ENCODE results near the gene PYGO1.

The PYGO1 gene

DNA sequence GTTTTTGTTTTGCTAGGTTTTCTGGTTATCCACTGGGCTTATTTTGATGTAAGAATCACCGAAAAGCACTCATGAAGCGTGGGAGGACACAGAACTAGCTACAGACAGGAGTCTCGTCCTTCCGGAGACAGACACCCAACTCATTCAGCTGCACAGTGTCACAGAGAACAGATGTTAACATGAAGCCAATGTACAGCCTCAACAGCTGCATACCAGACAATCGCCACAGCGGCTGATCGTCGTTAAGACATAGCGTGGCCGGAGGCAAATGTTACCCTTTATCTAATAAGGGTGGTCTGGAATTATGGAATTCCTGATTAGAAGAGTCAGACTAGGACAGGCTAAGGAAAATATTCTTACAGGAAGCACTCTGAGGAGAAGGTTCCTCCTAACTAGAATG lies 1.1 kb upstream of the PYGO1 start:
- Mint-ChIP-seq H3K9me3 (peaks cover 3% of the 10 kb centered on the region), H3K36me3 (ENCODE audit: low read depth) (no peaks in the 10 kb centered on the region), H3K27ac (no peak overlapping the region), H3K27me3 (peaks cover 36% of the 10 kb centered on the region), H3K4me3 (peak overlapping the region; percentile 57), H3K4me1 (ENCODE audit: low read depth) (peaks cover 4% of the 10 kb centered on the region)

DNA sequence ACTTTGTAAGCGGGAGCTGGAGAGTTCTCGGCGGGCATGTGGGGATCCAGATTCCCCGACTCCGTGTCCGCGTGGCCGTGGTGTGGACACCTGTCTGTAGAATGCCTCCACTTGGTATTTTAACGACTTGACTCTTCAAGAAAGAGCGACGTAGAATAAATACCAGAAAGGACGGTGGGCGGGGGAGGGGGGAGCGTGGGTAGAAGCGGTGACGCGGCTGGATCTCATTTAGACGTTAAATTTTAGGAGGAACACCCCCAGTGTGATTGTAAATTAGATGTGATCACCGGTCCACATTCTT lies 620 bp upstream of the PYGO1 start:
- peaks cover 40% of the 10 kb centered on the region for H3K27me3 Mint-ChIP-seq
- peaks cover 4% of the 10 kb centered on the region for H3K4me1 Mint-ChIP-seq (ENCODE audit: low read depth)
- no peaks in the 10 kb centered on the region for H3K36me3 Mint-ChIP-seq (ENCODE audit: low read depth)
- H3K27ac Mint-ChIP-seq = no peak overlapping the region
- H3K4me3 Mint-ChIP-seq = peak overlapping the region; percentile 57
- H3K9me3 Mint-ChIP-seq = peaks cover 3% of the 10 kb centered on the region

DNA sequence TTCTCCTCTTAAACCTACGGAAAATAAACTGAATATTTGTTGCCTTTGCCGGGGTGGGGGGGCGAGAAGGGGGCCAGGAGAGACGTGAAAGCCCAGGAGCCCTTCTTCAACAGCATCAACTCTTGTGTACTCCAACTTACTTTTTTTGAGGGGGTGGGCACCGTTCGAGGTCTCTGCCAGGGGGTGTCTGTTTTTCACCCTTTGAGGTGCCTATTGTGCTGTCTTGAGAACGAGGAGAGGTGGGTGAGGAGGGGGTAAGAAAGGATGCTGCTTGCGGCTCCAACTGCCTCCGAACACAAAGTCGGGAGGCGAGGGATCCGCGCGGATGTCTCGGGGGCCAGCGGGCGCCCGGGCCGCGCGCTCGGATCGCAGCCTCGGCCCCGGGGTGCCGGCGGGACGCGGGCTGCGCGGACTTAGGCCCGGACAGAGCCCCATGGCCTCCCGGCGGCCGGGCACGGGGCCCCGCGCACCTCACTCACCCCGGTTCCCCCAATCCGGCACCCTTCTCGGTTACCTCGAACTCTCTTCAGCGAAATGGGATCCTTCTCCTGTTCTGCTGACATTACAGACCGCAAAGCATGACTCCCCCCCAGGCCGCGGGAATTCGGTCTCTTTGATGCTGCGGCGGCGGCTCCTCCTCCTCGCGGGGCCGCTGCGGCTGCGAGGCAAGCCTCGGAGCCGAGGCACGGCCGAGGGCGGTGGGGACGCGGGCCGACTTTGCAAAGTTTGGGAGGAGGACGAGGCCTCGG lies 650 bp downstream of the PYGO1 start:
- H3K36me3 Mint-ChIP-seq (ENCODE audit: low read depth) = no peaks in the 10 kb centered on the region
- peaks cover 46% of the 10 kb centered on the region for H3K27me3 Mint-ChIP-seq
- no peak overlapping the region for H3K27ac Mint-ChIP-seq
- peaks cover 3% of the 10 kb centered on the region for H3K9me3 Mint-ChIP-seq
- peaks cover 4% of the 10 kb centered on the region for H3K4me1 Mint-ChIP-seq (ENCODE audit: low read depth)
- peak overlapping the region; percentile 55 for H3K4me3 Mint-ChIP-seq

DNA sequence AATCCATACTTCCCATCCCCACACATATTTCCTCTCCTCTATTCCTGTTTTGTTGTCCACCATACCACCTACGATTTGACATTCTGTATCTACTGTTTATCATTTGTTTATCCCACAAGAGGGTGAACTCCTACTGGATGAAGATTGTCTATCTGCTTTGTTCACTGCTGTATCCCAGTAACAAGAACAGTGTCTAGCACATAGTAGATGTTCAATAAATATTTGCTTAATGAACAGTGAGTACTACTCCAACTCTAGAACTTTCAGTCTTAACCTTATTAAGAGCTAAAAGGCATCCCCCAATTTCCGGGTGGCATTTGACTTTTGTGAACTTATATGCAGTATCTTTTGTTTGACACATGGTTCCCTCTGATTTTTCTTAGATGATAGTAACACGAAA lies 1.3 kb downstream of the PYGO1 start:
- Mint-ChIP-seq H3K9me3 (peaks cover 3% of the 10 kb centered on the region), H3K27me3 (peaks cover 46% of the 10 kb centered on the region), H3K4me1 (ENCODE audit: low read depth) (peaks cover 4% of the 10 kb centered on the region)

DNA sequence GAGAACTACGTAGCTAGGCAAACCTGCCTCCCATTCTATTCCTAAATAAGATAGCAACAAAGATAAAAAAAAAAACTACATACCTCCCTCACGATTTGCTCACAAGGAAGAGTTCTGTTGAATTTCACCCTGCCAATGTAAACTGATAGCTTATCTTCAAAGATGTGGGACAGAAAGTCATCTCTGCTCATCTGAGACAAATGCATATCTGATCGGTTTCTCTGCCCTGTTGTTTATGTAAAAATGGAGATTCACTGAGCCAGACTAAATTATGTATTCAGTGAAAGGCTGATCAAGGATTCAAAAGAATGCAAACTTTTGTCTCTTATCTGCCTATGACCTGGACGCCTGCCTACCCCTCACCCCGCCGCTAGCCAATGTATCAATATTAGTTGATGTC lies 11.2 kb downstream of the PYGO1 start:
- Mint-ChIP-seq H3K27me3 (peaks cover 30% of the 10 kb centered on the region), H3K4me3 (no peak overlapping the region), H3K4me1 (ENCODE audit: low read depth) (no peaks in the 10 kb centered on the region), H3K36me3 (ENCODE audit: low read depth) (no peaks in the 10 kb centered on the region), H3K9me3 (no peaks in the 10 kb centered on the region), H3K27ac (no peak overlapping the region)

More for the DNA sequence above, 1.3 kb downstream of the PYGO1 start:
- Mint-ChIP-seq H3K36me3 (ENCODE audit: low read depth) (no peaks in the 10 kb centered on the region), H3K4me3 (no peak overlapping the region), H3K27ac (no peak overlapping the region)

DNA sequence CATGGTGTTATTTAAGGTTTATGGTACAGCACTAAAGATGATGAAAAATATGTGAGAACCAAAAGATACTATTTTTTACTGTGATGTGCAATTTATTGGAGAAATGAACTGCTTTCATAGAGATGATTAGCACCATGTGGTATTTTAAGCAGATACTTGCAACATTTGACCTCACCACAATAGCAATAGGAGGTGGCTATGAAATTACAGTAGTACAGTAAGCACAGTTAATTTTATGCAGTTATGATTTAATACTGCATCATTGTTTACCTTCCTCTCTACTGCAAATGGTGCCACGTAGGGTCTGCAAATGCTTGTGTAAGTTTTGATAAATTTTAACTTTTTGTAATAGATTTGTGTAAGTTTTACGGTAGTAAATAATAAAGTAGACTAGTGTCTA lies 14.0 kb downstream of the PYGO1 start:
- H3K4me1 Mint-ChIP-seq (ENCODE audit: low read depth) = no peaks in the 10 kb centered on the region
- no peaks in the 10 kb centered on the region for H3K36me3 Mint-ChIP-seq (ENCODE audit: low read depth)
- no peak overlapping the region for H3K27ac Mint-ChIP-seq
- no peak overlapping the region for H3K4me3 Mint-ChIP-seq
- H3K9me3 Mint-ChIP-seq = peaks cover 9% of the 10 kb centered on the region
- peaks cover 32% of the 10 kb centered on the region for H3K27me3 Mint-ChIP-seq

DNA sequence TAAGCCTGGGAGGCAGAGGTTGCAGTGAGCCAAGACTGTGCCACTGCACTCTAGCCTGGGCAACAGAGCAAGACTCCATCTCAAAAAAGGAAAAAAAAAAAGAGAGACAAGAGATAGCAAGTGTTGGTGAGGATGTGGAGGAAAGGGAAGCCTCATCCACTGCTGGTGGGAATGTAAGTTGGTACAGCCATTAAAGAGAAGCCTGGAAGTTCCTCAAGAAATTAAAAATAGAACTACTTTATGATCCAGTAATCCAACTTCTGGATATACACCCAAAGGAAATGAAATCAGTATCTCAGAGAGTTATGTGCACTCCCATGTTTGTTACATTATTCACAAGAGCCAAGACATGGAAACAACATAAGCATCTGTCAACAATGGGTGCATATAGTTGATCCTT lies 14.9 kb downstream of the PYGO1 start:
- Mint-ChIP-seq H3K4me3 (no peak overlapping the region), H3K9me3 (peaks cover 9% of the 10 kb centered on the region), H3K27ac (no peak overlapping the region), H3K36me3 (ENCODE audit: low read depth) (no peaks in the 10 kb centered on the region), H3K4me1 (ENCODE audit: low read depth) (no peaks in the 10 kb centered on the region), H3K27me3 (peaks cover 34% of the 10 kb centered on the region)

DNA sequence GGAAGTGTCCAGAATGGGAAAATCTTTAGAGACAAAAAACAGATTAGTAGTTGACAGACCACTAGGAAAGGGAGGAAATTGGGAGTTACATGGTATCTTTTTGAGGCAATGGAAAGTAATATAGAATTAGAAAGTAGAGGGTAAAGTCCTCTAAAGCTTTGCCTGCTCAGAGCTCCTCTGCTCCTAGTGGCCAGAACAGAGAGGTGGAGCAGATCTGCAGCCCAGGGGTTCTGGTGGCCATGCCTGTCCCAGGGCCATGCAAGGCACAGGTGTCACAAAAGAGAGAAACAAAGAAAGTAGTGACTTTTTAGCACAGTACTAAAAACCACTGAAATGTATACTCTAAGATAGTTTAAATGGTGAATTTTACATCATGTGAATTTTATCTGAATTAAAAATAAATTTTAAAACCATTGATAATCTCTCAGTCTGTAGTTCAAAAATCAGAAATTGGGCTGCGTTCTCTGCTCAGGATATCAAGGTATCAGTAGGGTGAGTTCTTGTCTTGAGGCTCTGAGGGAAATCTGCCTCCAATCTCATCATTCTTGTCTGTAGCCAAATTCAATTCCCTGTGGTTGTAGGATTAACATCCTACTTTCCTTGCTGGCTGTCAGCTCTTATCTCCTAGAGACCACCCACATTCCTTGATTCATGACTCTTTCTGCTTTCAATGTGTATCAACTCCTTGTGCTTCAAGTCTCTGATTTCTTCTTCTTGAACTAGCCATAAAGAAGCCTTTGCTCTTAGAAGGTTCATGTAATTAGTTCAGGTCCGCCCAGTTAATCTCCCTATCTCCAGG lies 23.6 kb downstream of the PYGO1 start:
- H3K4me1 Mint-ChIP-seq (ENCODE audit: low read depth) = no peaks in the 10 kb centered on the region
- no peak overlapping the region for H3K27ac Mint-ChIP-seq
- peaks cover 20% of the 10 kb centered on the region for H3K27me3 Mint-ChIP-seq
- no peaks in the 10 kb centered on the region for H3K36me3 Mint-ChIP-seq (ENCODE audit: low read depth)
- H3K4me3 Mint-ChIP-seq = no peak overlapping the region
- H3K9me3 Mint-ChIP-seq = peaks cover 3% of the 10 kb centered on the region

DNA sequence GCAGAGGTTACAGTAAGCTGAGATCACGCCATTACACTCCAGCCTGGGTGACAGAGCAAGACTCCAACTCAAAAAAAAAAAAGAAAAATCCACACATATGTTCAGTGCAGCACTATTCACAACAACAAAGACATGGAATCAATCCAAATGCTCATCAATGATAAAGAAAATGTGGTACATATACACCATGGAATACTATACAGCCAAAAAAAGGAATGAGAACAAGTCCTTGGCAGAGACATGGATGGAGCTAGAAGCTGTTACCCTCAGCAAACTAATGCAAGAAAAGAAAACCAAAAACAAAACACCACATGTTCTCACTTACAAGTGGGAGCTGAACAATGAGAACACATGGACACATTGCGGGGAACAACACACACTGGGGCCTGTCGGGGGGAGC lies 25.5 kb downstream of the PYGO1 start:
- Mint-ChIP-seq H3K27ac (no peak overlapping the region), H3K27me3 (peaks cover 14% of the 10 kb centered on the region), H3K9me3 (peaks cover 3% of the 10 kb centered on the region), H3K4me1 (ENCODE audit: low read depth) (no peaks in the 10 kb centered on the region), H3K36me3 (ENCODE audit: low read depth) (no peaks in the 10 kb centered on the region), H3K4me3 (no peak overlapping the region)

DNA sequence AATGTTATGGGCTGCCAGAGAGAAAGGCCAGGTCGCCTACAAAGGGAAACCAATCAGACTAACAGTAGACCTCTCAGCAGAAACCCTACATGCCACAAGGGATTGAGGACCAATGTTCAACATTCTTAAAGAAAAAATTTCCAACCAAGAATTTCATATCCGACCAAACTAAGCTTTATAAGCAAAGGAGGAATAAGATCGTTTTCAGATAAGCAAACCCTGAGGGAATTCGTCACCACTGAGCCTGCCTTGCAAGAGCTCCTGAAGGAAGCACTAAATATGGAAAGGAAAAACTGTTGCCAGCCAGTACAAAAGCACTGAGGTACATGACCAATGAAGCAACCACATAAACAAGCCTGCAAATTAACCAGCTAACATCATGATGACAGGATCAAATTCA lies 33.1 kb downstream of the PYGO1 start:
- Mint-ChIP-seq H3K36me3 (ENCODE audit: low read depth) (no peaks in the 10 kb centered on the region), H3K4me3 (no peak overlapping the region), H3K9me3 (peaks cover 25% of the 10 kb centered on the region), H3K27ac (no peak overlapping the region), H3K4me1 (ENCODE audit: low read depth) (no peaks in the 10 kb centered on the region), H3K27me3 (peaks cover 28% of the 10 kb centered on the region)

DNA sequence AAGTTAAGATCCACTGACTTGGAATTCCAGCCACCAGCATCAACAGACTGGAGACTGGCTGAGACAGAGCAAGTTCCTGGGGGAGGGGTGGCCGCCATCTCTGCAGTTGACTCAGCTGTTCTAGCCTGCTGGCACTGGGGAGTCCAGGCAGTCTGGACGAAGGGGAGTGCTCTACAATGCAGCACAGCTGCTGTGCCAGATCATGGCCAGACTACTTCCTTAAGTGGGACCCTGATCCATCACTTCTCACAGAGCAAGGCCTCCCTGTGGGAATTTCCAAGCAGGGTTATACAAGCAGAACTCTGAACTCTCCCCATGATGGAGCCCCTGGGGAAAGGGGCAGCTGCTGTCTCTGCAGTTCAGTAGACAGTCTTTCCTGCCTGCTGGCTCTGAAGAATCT lies 35.2 kb downstream of the PYGO1 start:
- no peaks in the 10 kb centered on the region for H3K4me1 Mint-ChIP-seq (ENCODE audit: low read depth)
- H3K9me3 Mint-ChIP-seq = peaks cover 25% of the 10 kb centered on the region
- peaks cover 28% of the 10 kb centered on the region for H3K27me3 Mint-ChIP-seq
- no peaks in the 10 kb centered on the region for H3K36me3 Mint-ChIP-seq (ENCODE audit: low read depth)
- no peak overlapping the region for H3K4me3 Mint-ChIP-seq
- H3K27ac Mint-ChIP-seq = no peak overlapping the region

DNA sequence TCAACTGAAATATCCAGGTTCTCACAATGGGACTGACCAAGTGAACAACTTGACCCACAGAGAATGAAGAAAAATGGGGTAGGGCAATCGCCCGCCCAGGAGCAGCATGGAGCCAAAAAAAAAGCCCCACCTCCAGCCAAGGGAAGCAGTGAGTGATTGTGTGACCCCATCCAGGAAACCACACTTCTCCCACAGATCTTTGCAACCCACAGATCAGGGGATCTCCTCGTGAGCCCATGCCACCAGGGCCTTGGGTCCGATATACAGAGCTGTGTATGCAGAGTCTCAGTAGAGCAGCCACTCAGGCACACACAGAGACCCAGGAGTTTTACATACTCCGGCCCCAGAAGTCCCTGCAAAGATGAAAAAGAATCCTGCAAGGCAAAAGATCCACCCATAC lies 35.7 kb downstream of the PYGO1 start:
- Mint-ChIP-seq H3K4me3 (no peak overlapping the region), H3K36me3 (ENCODE audit: low read depth) (no peaks in the 10 kb centered on the region), H3K4me1 (ENCODE audit: low read depth) (no peaks in the 10 kb centered on the region), H3K27me3 (peaks cover 28% of the 10 kb centered on the region), H3K27ac (no peak overlapping the region), H3K9me3 (peaks cover 25% of the 10 kb centered on the region)

DNA sequence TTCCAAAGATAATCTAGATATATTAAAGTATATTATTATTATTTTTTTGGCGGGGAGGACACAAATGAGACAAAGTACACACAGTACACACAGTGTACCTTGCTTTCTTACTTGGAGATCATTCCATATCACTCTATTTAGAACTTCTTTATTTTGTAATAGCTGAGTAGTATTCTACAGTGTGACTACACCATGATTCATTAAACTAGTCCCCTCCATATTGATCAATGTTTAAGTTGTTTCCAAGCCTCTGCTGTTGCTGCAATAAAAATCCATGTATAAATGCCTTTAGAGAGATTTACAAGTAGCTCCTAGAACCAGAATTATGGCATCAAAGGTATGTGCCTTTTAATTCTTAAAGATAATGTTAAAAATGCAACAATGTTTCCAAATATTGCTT lies 38.8 kb downstream of the PYGO1 start:
- H3K4me3 Mint-ChIP-seq = no peak overlapping the region
- H3K36me3 Mint-ChIP-seq (ENCODE audit: low read depth) = no peaks in the 10 kb centered on the region
- H3K27ac Mint-ChIP-seq = no peak overlapping the region
- H3K4me1 Mint-ChIP-seq (ENCODE audit: low read depth) = no peaks in the 10 kb centered on the region
- H3K9me3 Mint-ChIP-seq = peaks cover under 1% of the 10 kb centered on the region
- H3K27me3 Mint-ChIP-seq = peaks cover 13% of the 10 kb centered on the region

DNA sequence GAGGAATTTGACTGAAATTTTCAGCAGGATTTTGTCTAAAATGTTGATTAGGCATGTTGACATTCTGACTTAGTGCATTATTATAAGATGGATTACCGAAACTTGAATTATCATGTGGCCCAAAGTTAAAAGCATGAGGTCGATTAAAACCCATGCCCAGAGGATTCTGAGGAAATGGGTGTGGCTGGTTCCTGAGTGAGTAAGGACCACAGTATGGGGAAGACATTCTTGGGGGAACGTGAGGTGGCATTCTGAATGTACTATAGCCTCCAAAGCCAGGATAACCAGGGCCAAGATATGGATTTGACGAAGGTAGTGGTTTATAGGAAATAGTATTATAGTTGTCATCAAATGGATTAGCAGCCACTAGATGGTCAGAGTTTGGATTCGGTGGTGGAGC lies 41.4 kb downstream of the PYGO1 start:
- no peaks in the 10 kb centered on the region for H3K4me1 Mint-ChIP-seq (ENCODE audit: low read depth)
- no peak overlapping the region for H3K4me3 Mint-ChIP-seq
- no peak overlapping the region for H3K27ac Mint-ChIP-seq
- H3K36me3 Mint-ChIP-seq (ENCODE audit: low read depth) = no peaks in the 10 kb centered on the region
- H3K9me3 Mint-ChIP-seq = no peaks in the 10 kb centered on the region
- H3K27me3 Mint-ChIP-seq = peaks cover 16% of the 10 kb centered on the region

DNA sequence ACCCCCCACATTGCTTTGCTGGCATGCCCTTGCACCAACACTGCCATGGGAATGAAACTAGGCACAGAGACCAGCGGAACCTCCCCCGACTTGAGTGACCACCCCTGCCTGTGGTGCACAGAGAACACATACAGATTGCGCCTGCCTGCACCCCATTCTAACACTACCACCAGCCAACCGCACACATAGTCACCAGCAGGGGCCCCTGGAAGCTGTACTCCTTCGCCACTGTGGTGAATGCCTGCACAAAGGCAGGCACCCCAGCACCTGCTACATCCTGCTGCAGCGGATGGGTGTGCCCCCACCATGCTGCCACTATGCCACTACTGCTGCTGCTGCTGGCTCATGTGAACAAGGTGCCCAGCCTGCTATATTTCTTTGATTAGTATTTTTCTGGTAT lies 52.7 kb downstream of the PYGO1 start:
- Mint-ChIP-seq H3K27me3 (no peaks in the 10 kb centered on the region), H3K4me1 (ENCODE audit: low read depth) (no peaks in the 10 kb centered on the region), H3K9me3 (no peaks in the 10 kb centered on the region), H3K27ac (no peak overlapping the region), H3K36me3 (ENCODE audit: low read depth) (no peaks in the 10 kb centered on the region), H3K4me3 (no peak overlapping the region)

DNA sequence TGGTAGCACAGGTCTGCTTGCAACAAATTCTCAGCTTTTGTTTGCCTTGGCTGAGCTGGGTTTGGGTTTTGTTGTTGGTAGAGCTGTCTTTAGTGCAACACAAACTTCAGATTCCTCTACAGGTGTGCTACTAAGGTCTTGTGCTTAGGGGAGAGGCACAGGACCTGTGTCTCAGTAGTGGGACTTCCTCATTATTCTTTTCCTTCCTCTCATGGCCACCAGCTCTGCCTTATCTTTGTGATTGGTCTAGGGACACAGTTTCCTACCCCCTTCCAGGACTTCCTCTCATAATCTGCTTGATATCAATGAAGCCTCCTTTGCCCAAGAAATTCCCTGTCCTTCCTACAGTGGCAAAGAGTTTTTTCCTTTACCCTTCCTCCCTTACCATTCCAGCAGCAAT lies 55.2 kb downstream of the PYGO1 start:
- Mint-ChIP-seq H3K36me3 (ENCODE audit: low read depth) (no peaks in the 10 kb centered on the region), H3K9me3 (no peaks in the 10 kb centered on the region), H3K4me1 (ENCODE audit: low read depth) (no peaks in the 10 kb centered on the region), H3K27me3 (peaks cover 3% of the 10 kb centered on the region), H3K4me3 (no peak overlapping the region), H3K27ac (no peak overlapping the region)

Measured in stimulated activated naive CD8-positive, alpha-beta T cell treated with anti-CD3 and anti-CD28 coated beads, Interleukin-15, Interleukin-2, amounts not matched to agents 100 ng/mL and 50 ng/mL, for 24 hours (primary cell).